Stimulated activated CD4-positive, alpha-beta T cell treated with anti-CD3 and anti-CD28 coated beads, Interleukin-4, amount 100 ng/mL, for 48 hours (primary cell): ENCODE measurements around the gene ASPHD2.

Source experiments
- DNase-seq, 2 donors: peaks; one replicate each; pipeline ENCODE4 v3.0.0-alpha.2; 2020; ENCODE audit warnings: low read depth in 2 of 2

ASPHD2 gene

GRCh38 chr22:26476705-26477340 lies 47.8 kb downstream of the ASPHD2 start:
- DNase-seq = no peak

DNA sequence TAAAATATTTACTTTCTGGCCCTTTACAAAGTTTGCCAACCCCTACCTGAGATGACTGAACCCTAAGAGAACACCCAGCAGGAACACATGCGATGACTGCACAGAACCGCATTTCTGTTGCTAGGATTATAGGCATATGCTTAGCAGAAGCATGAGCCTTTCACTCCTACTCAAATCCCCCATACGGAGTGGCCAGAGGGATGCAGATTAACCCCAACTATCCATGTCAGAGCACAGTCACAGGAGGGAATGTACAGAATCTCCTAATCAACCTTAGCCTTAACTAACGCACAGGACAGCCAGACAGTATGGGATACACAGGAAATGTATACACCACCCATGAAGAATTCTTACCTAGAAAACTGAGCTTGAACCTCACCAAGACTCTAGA lies 48.3 kb downstream of the ASPHD2 start:
- DNase-seq = no peak

GRCh38 chr22:26479043-26479791 lies 50.2 kb downstream of the ASPHD2 start:
- no peak for DNase-seq

- DNase-seq = no peak
Observed at GRCh38 chr22:26479792-26480610, 50.9 kb downstream of the ASPHD2 start.

DNA sequence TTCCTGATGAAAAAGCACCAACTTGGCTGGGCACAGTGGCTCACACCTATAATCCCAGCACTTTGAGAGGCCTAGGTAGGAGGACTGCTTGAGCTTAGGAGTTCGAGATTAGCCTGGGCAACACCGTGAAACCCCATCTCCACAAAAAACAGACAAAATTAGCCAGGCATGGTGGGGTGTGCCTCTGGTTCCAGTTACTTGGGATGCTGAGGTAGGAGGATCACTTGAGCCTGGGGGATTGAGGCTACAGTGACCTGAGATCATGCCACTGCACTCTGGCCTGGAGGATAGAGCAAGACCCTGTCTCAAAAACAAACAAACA lies 51.5 kb downstream of the ASPHD2 start:
- no peak for DNase-seq

- no peak for DNase-seq
Observed at GRCh38 chr22:26481112-26481693, 52.1 kb downstream of the ASPHD2 start.

- DNase-seq = no peak
Observed at GRCh38 chr22:26481694-26482093, 52.6 kb downstream of the ASPHD2 start.

- no peak for DNase-seq
Observed at GRCh38 chr22:26482161-26482560, 53.1 kb downstream of the ASPHD2 start.

DNA sequence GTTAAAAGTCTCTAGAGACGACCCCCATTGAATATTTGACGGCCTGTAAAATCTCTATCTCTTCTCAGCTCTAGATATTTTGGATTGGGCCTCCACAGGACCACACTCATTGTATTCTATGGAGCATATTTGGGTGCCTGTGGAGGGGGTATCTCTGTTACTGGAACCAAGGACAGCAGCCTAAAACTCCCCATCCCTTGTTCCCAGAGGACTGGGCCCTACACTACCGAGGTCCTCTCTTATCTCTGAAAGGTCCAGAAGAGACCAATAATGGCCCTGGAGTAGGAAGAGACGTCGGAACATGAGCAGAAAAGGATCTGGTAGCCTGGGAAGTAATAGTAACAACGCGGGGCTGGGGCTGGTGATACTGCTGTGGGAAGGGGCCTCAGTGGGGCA lies 54.0 kb downstream of the ASPHD2 start:
- DNase-seq = no peak

- peak; percentile 86 to 91 for DNase-seq
Observed at GRCh38 chr22:26483439-26484359, 54.6 kb downstream of the ASPHD2 start, which contains the start of the genes HPS4 and SRRD. Gene HPS4, minus strand, starts transcription at chr22:26483783. Its CDS starts 2,021 bp downstream, at chr22:26481762. Gene SRRD, plus strand, starts transcription at chr22:26483877. Its CDS starts 14 bp downstream, at chr22:26483891.

- no peak for DNase-seq
Observed at GRCh38 chr22:26484360-26484706, 55.3 kb downstream of the ASPHD2 start.

DNA sequence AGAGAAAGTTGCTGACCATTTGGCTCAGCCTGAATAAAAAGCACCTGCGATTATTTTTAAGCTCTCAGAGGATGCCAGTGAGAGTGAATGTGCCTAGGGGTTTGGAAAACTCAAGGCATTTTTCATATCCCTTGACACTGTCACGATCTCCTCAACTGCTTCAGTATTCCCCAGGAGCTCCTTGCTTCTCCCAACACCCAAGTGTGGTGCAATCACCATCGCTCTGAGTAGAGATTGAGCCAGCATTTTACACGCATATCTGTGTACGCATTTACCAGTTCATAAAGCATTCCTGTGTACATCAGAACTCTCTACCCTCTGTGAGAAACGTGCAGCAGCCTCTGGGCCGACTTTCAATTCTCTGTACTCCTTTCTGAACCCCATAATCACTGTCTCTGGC lies 56.0 kb downstream of the ASPHD2 start:
- DNase-seq = no peak

- no peak for DNase-seq
Observed at GRCh38 chr22:26485806-26486390, 56.8 kb downstream of the ASPHD2 start.

DNA sequence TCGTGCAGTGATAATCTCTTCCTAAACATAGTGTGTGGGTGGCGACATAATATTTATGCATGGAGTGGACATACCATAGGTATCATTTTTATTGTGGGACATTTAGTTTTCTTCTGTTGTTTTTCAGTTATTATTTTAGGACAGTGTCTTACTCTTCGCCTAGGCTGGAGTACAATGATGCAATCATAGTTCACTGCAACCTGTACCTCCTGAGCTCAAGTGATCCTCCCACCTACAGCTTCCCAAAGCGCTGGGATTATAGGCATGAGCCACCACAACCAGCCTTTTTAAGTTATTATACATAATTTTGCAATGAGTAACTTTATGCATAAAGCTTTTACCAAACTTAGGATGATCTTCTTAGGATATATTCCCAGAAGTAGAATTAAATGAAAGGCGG lies 57.3 kb downstream of the ASPHD2 start:
- no peak for DNase-seq

- DNase-seq = no peak
Observed at GRCh38 chr22:26487996-26488395, 58.9 kb downstream of the ASPHD2 start.

- no peak for DNase-seq
Observed at GRCh38 chr22:26489447-26490036, 60.5 kb downstream of the ASPHD2 start.

- no peak for DNase-seq
Observed at GRCh38 chr22:26492220-26492619, 63.2 kb downstream of the ASPHD2 start.

DNA sequence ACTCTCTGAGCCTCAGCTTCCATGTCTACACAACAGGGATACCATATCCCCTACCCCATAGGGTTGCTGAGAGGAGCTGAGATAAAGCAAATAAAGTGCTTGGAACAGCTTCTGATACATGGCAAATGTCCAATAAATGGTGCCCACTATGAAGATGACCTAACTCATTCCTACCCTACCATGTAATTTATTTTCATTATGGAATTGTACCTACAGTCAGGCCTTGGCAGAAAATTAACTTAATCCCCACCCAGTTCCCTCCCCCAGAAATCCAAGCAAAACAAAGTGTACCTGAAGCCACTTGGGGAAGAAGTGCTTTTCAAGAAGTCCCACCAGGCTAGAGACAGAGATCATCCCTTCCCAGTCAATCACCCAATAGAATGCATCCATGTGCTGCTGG lies 65.4 kb downstream of the ASPHD2 start:
- DNase-seq = no peak
